NCI-H69 (cell line): ENCODE data around the gene OAS1.
"Not testable (repeated sequence)": the region's sequence is repeated elsewhere in the genome, so short reads cannot be mapped to it uniquely, and the experiment has no call there.

ENCODE experiments used
- DNase-seq: peaks from one replicate; lab custom pipeline; 2025; lab: John Stamatoyannopoulos, UW

The OAS1 gene

DNA sequence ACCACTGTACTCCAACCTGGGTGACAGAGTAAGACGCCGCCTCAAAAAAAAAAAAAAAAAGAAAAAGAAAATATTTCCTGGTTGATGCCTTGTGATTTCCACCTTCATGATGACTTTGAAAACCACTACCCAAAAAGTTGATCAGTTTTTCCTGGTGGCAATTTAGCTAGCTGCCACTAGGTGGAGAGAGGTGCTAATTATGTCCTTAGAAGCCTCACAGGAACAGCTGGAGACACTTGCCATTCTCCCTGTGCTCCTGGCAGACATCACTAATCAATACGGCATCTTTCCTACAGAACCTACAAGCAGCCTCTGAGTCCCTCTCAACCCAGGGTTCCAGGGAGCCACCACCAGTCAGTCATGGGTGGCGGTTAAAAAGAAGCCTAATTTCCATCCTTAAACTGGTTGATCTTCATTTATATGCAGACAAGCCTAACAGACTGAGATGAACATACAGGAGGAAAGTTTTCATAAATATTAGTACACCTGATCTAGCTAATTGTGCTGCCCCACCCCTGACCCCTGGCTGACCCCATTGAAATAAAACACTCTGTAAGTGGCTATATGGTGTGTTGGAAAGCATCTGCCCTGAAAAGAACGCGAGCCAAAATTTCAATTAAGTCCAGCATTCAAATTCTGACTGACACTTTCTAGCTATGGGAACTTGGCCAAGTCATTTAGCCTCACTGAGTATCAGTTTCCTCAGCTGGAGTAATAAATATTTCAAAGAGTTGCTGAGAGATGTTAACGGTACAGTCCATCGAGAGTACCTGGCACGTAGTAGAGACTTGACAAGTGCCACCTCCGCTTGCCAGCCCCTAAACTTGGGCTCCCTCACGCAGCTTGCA is 6.2 kb upstream of the OAS1 start:
- DNase-seq = peak; percentile 88

DNA sequence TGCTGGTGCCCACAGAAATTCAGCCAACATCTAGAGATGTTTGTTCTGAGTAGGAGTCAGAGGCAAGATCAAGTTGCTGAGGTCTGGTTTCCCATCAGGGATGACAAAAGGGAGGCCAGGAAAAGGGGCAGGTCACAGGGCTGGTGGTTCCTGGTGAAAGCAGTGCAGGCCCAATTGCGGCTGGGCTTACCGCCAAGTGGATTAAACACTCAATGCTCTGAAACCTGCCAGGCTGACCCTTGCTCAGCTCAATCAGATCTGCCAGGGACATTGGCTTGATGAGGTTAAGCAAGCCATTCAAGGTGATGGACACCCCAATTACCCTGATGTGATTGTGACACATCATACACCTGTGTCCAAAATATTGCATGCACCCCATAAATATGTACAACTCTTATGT is 5.5 kb upstream of the OAS1 start:
- peak; percentile 68 for DNase-seq

DNA sequence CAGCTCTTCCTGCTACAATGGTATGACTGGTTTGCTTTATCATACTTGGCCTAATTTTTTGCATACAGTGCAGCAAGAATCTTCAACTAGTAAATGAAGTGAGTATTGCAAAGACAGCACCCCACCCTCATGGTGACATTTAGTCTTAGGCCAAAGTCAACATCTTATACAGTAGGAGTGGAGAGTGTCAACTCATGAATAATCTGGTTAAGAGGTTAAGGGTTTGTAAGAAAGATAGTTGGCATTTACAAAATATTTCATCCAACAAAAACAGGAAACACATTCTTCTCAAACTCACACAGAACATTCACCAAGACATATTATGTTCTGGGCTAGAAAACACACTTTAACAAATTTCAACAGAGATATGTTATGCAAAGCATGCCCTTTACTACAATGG is 2.2 kb upstream of the OAS1 start:
- no peak for DNase-seq

DNA sequence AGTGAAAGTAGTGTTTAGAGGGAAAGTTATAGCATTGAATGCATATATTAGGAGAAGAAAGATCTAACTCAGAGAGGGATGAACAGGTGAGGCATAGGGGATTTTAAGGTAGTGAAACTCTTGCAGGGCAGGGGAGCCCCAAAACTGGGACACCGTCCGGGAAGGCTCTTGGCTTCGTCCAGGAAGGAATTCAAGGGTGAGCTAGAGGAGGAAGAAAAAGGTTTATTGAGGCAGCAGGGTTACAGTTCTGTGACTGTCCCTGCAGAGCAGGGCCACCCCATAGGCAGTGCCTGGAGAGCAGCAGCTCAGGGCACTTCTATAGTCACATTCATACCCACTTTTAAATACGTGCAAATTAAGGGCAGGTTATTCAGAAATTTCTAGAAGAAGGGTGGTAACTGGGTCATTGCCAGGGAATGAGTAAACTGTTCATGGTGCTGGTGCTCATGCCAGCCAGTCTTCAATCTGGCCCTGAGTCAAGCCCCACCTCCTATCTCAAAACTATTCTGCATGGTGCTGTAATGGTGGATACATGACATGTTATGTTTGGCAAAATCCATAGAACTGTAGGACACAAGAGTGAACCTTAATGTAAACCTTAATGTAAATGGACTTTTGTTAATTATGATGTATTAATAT is 1.2 kb upstream of the OAS1 start:
- peak; percentile 19 for DNase-seq

DNA sequence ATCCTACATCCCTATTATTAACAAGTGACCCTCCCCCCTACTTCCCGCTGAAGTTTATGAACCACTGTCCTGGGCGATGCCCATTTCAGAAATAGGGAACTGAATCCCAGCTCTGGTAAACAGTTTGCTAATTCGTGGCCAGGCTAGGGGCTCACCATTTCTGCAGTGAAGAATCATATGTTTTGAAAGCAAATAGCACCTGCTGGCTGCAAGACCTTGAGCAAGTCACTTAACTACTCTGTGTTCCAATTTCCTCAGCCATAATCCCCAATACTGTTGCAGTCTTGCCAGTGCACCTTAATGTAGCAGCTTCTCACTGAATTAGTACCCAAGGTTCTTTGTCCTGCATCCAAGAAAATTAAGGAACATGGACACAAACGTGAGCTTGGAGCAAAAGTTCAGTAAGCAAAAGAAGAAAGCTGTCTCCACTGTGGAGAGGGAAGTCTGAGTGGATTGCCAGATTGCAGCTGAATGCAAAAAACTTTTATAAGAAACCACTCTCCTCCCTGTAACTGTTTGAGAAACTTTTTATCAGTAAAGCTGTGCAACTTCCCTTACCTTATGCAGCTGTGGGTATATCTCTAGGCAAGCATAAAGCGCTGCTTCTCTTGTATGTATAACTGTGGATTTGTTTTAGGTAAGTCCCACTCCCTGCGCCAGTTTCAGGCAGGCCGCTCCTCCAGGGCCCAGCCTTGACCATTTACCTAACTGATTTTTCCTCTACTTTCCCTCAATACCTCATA is 824 bp downstream of the OAS1 start:
- DNase-seq = no peak

DNA sequence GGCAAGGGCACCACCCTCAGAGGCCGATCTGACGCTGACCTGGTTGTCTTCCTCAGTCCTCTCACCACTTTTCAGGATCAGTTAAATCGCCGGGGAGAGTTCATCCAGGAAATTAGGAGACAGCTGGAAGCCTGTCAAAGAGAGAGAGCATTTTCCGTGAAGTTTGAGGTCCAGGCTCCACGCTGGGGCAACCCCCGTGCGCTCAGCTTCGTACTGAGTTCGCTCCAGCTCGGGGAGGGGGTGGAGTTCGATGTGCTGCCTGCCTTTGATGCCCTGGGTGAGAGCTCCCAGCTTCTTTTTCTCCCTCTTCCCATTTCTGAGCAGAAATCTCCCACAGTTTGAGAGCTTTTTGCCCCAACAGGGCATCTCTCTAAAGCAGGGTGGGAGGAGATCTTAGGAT is 1.8 kb downstream of the OAS1 start:
- DNase-seq = no peak

DNA sequence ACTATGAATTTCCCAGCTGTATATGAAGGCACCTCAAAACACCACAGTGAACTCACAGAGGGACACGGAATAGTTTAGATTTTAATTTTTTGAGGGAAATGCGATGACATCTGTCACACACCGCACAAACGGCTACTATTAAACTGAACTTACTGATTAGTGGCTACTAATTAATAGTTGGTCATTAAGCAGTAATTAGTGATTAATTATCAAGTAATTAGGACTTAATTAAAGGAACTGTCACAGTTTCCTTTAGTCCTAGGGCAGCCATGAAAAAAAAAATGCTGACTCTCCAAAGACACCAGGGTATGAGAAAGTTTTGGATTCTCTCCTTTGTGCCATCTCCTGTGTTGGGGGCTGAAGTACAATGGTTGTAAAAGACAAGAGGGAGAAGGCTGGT is 2.9 kb downstream of the OAS1 start:
- DNase-seq = no peak

DNA sequence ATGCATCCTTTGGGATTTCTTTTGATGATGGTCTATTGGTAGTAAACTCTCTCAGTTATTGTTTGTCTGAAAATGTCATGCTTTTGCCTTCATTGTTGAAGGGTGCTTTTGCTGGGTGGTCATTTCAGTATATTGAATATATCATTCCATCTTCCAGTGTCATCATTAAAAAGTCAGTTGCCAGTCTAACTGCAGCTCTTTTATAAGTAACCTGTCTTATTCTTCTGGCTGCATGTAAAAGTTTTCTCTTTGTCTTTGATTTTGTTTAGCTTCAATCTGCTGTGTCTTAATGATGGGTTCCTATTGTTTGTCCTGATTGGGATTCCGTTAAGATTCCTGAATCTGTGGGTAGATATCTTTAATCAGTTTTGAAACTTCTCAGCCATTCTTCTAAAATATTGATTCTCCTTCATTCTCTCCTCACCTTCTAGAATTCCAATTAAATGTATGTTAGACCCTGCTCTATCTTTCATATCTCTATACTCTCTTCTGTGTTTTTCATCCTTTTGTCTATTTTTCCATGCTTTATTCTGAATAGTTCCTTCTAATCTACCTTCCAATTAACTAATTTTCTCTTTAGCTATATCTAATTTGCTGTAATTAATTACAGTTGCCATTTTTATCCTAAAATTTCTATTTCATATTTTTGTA is 6.4 kb downstream of the OAS1 start:
- no peak for DNase-seq

DNA sequence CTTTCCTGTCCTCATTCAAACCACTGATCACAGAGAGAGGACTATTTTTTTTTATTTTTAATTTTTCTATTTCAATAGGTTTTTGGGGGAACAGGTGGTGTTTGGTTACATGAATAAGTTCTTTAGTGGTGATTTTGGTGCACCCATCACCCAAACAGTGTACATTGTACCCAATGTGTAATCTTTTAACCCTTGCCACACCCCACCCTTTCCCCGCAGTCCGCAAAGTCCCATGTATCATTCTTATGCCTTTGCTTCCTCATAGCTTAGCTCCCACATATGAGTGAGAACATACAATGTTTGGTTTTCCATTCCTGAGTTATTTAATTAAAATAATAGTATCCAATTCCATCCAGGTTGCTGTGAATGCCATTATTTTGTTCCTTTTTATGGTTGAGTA is 7.1 kb downstream of the OAS1 start:
- not testable (repeated sequence) for DNase-seq

DNA sequence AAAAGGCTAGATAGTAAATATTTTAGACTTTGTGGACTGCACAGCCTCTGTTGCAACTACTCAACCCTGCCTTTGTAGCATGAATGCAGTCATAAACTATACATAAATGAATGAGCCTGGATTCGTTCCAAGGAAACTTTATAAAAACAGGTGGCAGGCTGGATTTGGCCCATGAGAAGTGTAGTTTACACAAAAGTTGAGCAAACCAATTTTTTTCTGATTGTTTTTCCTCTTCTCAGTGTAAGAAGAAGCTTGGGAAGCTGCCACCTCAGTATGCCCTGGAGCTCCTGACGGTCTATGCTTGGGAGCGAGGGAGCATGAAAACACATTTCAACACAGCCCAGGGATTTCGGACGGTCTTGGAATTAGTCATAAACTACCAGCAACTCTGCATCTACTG is 9.5 kb downstream of the OAS1 start:
- DNase-seq = peak; percentile 43

DNA sequence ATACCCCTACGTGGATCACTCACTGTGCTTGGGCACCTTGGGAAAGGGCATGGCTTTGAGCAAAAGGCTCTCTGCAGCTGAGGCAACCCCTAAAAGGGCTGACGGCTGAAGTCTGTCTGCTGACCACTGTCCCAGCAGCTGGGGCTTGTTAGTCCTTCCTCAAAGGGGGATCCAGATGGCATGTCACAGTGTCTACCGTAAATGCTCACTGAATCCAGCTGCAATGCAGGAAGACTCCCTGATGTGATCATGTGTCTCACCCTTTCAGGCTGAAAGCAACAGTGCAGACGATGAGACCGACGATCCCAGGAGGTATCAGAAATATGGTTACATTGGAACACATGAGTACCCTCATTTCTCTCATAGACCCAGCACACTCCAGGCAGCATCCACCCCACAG is 12.4 kb downstream of the OAS1 start:
- peak; percentile 15 for DNase-seq

DNA sequence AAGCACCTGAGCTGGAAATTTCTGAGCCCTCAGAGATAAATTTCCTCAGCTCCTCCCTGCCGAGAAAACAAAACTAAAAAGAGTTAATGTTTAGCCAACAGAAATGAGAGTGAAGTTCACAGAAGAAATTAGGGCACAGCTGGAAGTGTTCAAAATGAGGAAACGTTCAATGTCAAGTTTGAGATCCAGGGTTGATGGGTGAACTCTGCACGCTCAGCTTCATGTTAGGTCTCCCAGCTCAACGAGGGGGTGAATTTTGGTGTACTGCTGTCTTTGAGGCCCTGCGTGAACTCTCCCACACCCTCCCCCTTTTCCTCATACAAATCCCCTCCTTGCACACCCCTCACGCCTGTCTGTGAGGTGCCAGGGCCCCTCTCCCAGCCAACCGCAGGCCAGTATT is 18.2 kb downstream of the OAS1 start:
- DNase-seq = no peak

DNA sequence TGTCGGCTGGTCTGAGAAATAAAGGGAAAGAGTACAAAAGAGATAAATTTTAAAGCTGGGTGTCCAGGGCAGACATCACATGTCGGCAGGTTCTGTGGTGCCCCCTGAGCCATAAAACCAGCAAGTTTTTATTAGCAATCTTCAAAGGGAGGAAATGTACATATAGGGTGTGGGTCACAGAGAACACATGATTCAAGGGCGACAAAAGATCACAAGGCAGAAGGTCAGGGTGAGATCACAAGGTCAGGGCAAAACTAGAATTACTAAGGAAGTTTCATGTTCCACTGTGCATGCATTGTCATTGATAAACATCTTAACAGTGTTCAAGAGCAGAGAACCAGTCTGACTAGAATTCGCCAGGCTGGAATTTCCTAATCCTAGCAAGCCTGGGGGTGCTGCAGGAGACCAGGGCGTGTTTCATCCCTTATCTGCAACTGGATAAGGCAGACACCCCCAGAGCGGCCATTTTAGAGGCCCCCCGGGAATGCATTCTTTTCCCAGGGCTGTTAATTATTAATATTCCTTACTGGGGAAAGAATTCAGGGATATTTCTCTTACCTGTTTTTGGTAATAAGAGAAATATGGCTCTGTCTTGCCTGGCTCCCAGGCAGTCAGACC is 19.8 kb downstream of the OAS1 start:
- not testable (repeated sequence) for DNase-seq

DNA sequence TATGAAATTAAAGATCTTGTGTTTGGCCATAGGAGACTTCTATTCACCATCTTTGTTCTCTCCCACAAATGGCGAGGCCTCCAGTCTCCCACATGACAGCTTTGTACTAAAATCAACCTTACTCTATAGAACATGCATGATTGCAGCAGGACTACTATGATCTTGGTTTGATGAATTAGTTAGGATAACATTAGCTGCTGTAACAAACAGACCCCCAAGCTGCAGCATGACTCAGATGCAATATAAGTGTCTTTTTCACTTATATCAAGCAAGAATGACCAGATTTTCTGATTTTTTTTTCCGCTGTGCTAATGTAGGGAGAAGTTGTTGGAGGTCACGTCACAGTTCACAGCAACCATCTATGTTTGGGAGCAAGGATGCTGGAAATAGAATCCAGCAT is 20.7 kb downstream of the OAS1 start:
- DNase-seq = no peak

DNA sequence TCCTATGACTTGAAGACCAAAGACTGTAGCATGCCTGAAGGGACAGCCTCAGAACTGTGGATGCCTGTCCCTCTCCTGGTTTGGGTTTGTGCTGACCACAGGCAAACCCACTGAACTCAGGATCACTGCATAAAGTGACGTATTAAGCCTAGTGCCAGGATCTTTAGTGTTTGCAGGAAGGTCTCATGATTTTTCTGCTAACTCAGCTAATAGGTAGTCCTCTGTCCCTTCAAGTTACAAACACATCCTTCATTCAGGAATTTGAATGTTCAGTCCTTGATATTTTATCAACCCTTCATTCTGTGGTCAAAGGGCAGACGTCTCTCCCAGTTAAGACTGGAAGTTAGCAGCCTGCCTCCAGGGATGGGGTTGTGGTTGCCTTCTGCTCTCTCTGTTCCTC is 21.2 kb downstream of the OAS1 start:
- DNase-seq = no peak

DNA sequence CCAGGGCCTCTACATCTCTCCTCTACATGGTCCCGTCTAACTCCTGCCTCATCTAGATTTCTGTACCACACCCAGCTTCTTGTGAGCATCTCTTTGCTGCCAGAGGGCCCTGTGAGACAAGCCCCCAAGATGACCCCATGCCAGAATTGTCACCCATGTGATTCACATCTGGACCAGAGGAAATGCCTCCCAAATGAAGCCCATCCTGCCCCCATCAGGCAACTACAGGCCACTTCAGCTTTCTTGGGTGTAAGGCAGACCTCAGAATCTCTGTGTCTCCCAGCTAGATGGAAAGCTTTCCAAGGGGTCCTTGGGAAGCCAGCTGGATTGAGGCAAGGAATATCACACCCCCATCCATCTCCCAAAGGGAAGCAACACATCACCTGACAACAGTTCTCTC is 22.2 kb downstream of the OAS1 start:
- no peak for DNase-seq

DNA sequence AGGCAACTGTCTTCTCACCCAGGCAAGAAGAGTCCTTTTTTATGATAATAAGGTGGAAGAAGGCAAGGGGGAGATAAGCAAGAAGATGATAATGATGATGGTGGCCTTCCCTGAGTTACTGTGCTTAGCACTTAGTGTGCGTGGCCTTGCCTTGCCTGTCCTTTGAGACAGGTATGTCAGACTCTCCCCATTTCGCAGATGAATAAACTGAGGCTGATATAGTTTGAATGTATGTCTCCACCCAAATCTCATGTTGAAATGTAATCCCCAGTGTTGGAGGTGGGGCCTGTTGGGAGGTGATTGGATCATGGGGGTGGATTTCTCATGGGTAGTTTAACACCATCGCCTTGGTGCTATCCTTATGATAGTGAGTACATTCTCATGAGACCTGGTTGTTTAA is 23.0 kb downstream of the OAS1 start:
- no peak for DNase-seq

DNA sequence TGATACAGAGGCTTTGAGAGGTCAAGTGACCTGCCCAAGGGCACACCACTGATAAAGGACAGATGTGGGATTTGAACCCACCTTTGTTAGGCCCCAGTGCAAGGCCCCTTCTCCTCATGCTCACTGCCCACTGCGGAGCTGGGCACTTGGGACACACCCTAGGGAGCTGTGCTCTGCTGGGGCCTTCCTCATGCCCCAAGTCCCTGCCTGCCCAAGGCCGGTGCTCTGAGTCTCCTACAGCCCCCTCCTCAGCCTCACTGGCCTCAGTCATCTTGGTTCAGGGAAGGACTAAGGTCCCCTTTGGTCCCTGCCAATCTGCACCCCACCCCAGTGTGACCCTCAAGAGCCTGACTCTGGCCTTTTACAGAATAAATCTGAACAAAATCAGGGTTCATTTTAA is 23.6 kb downstream of the OAS1 start:
- no peak for DNase-seq

DNA sequence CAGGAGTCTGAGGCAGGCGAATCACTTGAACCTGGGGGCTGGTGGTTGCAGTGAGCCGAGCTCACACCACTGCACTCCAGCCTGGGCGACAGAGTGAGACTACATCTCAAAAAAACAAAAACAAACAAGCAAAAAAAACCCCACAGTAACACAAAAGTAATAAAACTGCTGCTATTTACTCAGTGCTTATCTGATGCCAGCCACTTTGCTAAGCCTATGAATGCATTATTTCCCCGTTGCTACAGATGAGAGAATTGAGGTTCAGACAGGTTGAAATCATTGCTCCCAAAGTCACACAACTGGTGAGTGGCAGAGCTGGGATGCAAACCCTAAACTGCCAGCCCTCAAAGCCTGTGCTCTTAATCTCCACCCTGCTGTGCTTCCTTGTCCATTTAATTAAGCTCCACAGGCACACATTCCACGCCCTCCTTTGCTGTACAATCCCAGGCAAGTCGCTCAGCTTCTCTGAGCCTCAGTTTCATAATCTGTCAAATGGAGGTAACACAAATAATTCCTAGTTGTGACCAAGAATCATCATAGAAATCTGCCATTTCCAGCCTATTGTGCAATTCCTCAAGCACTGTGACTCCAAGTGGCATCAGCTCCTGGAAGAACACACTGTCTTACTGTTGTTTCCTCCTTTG is 25.8 kb downstream of the OAS1 start:
- peak; percentile 77 for DNase-seq

DNA sequence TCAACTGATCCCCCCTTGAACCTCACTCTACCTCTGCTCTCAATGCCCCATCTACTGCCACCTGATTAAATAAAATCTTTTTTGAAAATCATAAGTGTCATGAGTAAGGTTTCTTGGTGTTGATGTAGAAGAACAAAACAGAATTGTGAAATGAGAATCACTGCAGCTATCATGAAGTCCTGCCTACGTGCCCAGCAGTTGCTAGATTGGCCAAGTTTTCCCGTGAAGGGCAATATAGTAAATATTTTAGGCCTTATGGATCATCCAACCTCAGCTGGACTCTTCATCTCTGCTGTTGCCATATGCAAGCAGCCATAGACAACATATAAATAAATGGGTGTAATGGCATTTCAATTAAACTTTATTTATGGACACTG is 26.4 kb downstream of the OAS1 start:
- DNase-seq = no peak

DNA sequence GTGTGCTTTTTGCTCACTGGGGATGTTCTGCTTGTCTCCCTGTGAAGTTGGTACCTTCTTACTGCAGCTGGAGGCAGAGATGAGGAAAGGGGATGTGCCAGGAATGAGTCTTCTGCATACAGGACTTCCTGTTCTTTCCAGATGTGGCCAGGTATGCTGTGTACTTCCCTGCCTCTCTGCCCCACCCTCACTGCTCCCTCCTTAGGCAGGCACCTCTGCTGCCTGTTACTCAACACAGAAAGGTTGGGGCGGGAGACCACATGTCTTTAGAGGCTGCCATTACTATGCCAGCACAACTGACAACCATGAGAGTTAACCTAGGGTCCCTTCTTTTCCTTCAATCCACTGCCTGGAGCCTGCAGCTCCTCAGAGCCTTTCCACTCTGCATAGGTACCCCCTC is 29.5 kb downstream of the OAS1 start:
- DNase-seq = no peak

DNA sequence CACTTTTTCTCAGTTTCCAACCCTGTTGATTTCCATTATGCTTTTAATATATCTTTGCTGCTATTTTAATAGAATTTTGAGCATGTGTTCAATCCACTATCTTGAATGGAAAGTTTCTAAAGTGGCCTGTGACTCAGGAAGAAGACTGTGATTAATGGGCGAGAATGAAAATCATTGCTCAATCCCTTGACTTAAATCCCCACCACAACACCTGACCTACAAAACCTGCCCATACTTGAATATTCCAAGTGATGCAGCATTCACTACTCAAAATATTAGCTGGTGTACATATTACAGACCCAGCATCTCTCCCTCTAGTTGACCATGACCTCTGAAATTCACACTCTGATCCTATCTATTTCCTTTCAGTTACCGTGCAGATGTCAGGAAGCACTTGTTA is 30.2 kb downstream of the OAS1 start:
- DNase-seq = no peak
